HCT116 (cell line): Measurements from ENCODE around the gene MYOM1. TPM values are rescaled to one million over a fixed set of nuclear protein-coding genes. Genes with fewer than 3 reads are reported as not detected.

Source experiments
- ATAC-seq: fragments of 200-7000 bp; cut with Tn5 transposase; 2 replicates; pipeline ENCODE4 v1.9.1; 2020; ENCODE audit warnings: mild to moderate bottlenecking, moderate library complexity
- BruUV-seq: library from RNA; stranded (reverse); fragments of 400-500 nt; replicated peaks from 2 replicates; lab custom pipeline; 2021; lab: Mats Ljungman, UMichigan
- CTCF ChIA-PET: fragments of 300-600 bp; sonication (Branson Sonifier 250); formaldehyde crosslinking; loops from one replicate; lab custom pipeline; 2021; ENCODE audit warnings: antibody characterized with exemption; lab: Charles Lee
- POLR2A ChIA-PET: fragments of 300-600, 350-600 bp; sonication (Branson Sonifier 250); formaldehyde crosslinking; loops from one replicate; lab custom pipeline; 2021; ENCODE audit warnings: antibody characterized with exemption; lab: Charles Lee
- RAD21 ChIA-PET, 2 experiments: fragments of 300-600 bp; sonication (Branson Sonifier 250); formaldehyde crosslinking; loops; one replicate each; lab custom pipeline; 2023; ENCODE audit warnings: low total read pairs in 2 of 2; ENCODE audit not compliant: uncharacterized antibody in 2 of 2, unreplicated experiment in 2 of 2, low non-redundant PET in 1 of 2; lab: Charles Lee
- DNase-seq: peaks from one replicate; pipeline ENCODE4 v3.0.0-alpha.2; 2010; ENCODE audit warnings: low read depth, low spot score
- H2AFZ ChIP-seq: fragments of 200-600 bp; shearing (Covaris generic), sonication (generic); 2 replicates; pipeline ENCODE4 v1.6.1; 2017; ENCODE audit warnings: low read depth, mixed run types, mixed read lengths, antibody characterized with exemption, low read length; ENCODE audit not compliant: poor library complexity, severe bottlenecking
- H3K27ac ChIP-seq: 2 replicates; pipeline ENCODE4 v1.5.1; 2012; ENCODE audit warnings: low read depth, low read length
- H3K27me3 ChIP-seq: fragments of 200-600 bp; sonication (generic); 2 replicates; pipeline ENCODE4 v1.6.1; 2016; ENCODE audit warnings: mixed run types, low read length, mixed read lengths; ENCODE audit not compliant: insufficient read depth
- H3K36me3 ChIP-seq, 2 experiments: fragments of 200-500 bp in 1 of 2; fragments of 200-600 bp in 1 of 2; sonication (Bioruptor generic) in 1 of 2; sonication (generic) in 1 of 2; 2 replicates each; pipeline versions ENCODE4 v1.5.1 to v1.6.1; 2014 to 2016; ENCODE audit warnings: low read length in 2 of 2, inconsistent platforms in 1 of 2, mixed read lengths in 1 of 2, mixed run types in 1 of 2; ENCODE audit not compliant: insufficient read depth in 2 of 2, control insufficient read depth in 1 of 2
- H3K4me1 ChIP-seq, 2 experiments: fragments of 200-600 bp in 1 of 2; sonication (generic) in 1 of 2; 2 replicates each; pipeline versions ENCODE4 v1.5.1 to v1.6.1; 2012 to 2017; ENCODE audit warnings: low read length in 2 of 2, inconsistent platforms in 1 of 2, mild to moderate bottlenecking in 1 of 2, mixed read lengths in 1 of 2, mixed run types in 1 of 2, moderate library complexity in 1 of 2; ENCODE audit not compliant: insufficient read depth in 2 of 2, control insufficient read depth in 1 of 2
- H3K4me2 ChIP-seq: fragments of 200-600 bp; sonication (generic); 2 replicates; pipeline ENCODE4 v1.6.1; 2017; ENCODE audit warnings: mixed run types, low read length, mixed read lengths
- H3K4me3 ChIP-seq, 2 experiments: fragments of 200-600 bp in 1 of 2; sonication (generic) in 1 of 2; replicated peaks in 1 of 2; 2 replicates each; pipeline ENCODE4 v1.5.1; 2011 to 2016; ENCODE audit warnings: low read length in 2 of 2, control low read depth in 1 of 2, low read depth in 1 of 2, mild to moderate bottlenecking in 1 of 2, mixed read lengths in 1 of 2, mixed run types in 1 of 2
- H3K79me2 ChIP-seq: fragments of 200-600 bp; sonication (generic); 2 replicates; pipeline ENCODE4 v1.6.1; 2017; ENCODE audit warnings: mild to moderate bottlenecking, mixed run types, low read length, moderate library complexity, mixed read lengths; ENCODE audit not compliant: insufficient read depth
- H3K9ac ChIP-seq: fragments of 200-600 bp; sonication (generic); 2 replicates; pipeline ENCODE4 v1.6.1; 2016; ENCODE audit warnings: low read length, mixed read lengths
- H3K9me2 ChIP-seq: fragments of 200-600 bp; sonication (generic), shearing (Covaris generic); 2 replicates; pipeline ENCODE4 v1.6.1; 2017; ENCODE audit warnings: mixed run types, mild to moderate bottlenecking, moderate library complexity; ENCODE audit not compliant: insufficient read depth
- H3K9me3 ChIP-seq, 2 experiments: fragments of 200-500 bp in 1 of 2; fragments of 200-600 bp in 1 of 2; sonication (Bioruptor generic) in 1 of 2; sonication (generic) in 1 of 2; 2 replicates each; pipeline ENCODE4 v1.6.1; 2014 to 2017; ENCODE audit warnings: low read length in 2 of 2, mixed read lengths in 2 of 2, inconsistent platforms in 1 of 2, low read depth in 1 of 2, mild to moderate bottlenecking in 1 of 2, mixed run types in 1 of 2, moderate library complexity in 1 of 2; ENCODE audit not compliant: control insufficient read depth in 1 of 2, insufficient read depth in 1 of 2
- H4K20me1 ChIP-seq: fragments of 200-600 bp; sonication (generic), shearing (Covaris generic); 2 replicates; pipeline ENCODE4 v1.6.1; 2017; ENCODE audit warnings: mixed run types, mild to moderate bottlenecking, moderate library complexity; ENCODE audit not compliant: insufficient read depth
- CBX3 ChIP-seq: IDR thresholded peaks from 2 replicates; pipeline ENCODE4 v1.6.1; 2012; ENCODE audit warnings: low read depth
- CEBPB ChIP-seq: IDR thresholded peaks from 2 replicates; pipeline ENCODE4 v1.6.1; 2012; ENCODE audit warnings: low read depth
- EGR1 ChIP-seq: IDR thresholded peaks from 2 replicates; pipeline ENCODE4 v1.6.1; 2012; ENCODE audit warnings: low read depth
- ELF1 ChIP-seq: IDR thresholded peaks from 2 replicates; pipeline ENCODE4 v1.6.1; 2012; ENCODE audit warnings: low read depth, borderline replicate concordance
- EZH2 ChIP-seq: fragments of 200-600 bp; sonication (generic); IDR thresholded peaks from 2 replicates; pipeline ENCODE4 v1.6.1; 2017; ENCODE audit warnings: antibody characterized with exemption, mixed run types
- FOSL1 ChIP-seq: IDR thresholded peaks from 2 replicates; pipeline ENCODE4 v1.6.1; 2012; ENCODE audit warnings: low read depth
- JUND ChIP-seq: IDR thresholded peaks from 2 replicates; pipeline ENCODE4 v1.6.1; 2012
- MAX ChIP-seq: IDR thresholded peaks from 2 replicates; pipeline ENCODE4 v1.6.1; 2012
- POLR2A ChIP-seq: IDR thresholded peaks from 2 replicates; pipeline ENCODE4 v1.7.0; 2011; ENCODE audit warnings: borderline replicate concordance; ENCODE audit not compliant: insufficient read depth, insufficient read length; ENCODE audit errors: extremely low read depth
- POLR2AphosphoS5 ChIP-seq: IDR thresholded peaks from 2 replicates; pipeline ENCODE4 v1.6.1; 2011; ENCODE audit warnings: mild to moderate bottlenecking, low read depth, low read length, moderate library complexity
- REST ChIP-seq: IDR thresholded peaks from 2 replicates; pipeline ENCODE4 v1.6.1; 2012; ENCODE audit warnings: low read depth
- SIN3A ChIP-seq: IDR thresholded peaks from 2 replicates; pipeline ENCODE4 v1.6.1; 2012; ENCODE audit warnings: low read depth
- YY1 ChIP-seq: IDR thresholded peaks from 2 replicates; pipeline ENCODE4 v1.6.1; 2011; ENCODE audit warnings: low read length, low read depth, moderate library complexity, mild to moderate bottlenecking; ENCODE audit not compliant: insufficient replicate concordance; ENCODE audit errors: extremely low read depth
- ZBTB33 ChIP-seq: IDR thresholded peaks from 2 replicates; pipeline ENCODE4 v1.6.1; 2011; ENCODE audit warnings: mild to moderate bottlenecking, low read length, moderate library complexity; ENCODE audit not compliant: insufficient replicate concordance; ENCODE audit errors: extremely low read depth
- ZFX ChIP-seq: fragments of 450-650 bp; IDR thresholded peaks from 2 replicates; pipeline ENCODE4 v1.6.1; 2017
- ZNF274 ChIP-seq: fragments of 200-500 bp; sonication (Bioruptor generic); IDR thresholded peaks from 2 replicates; pipeline ENCODE4 v1.6.1; 2014; ENCODE audit warnings: mild to moderate bottlenecking, low read depth, low read length, inconsistent platforms
- intact Hi-C: fragments of 100-400 bp; cut with micrococcal nuclease; formaldehyde crosslinking; loops from 2 replicates; pipeline ENCODE4 v1.10.0; 2022
- total RNA-seq: library from RNA; stranded (reverse); gene quantifications from one replicate; pipeline ENCODE4 v1.2.1, GENCODE V29; 2021; ENCODE audit not compliant: unreplicated experiment

Gene MYOM1
- total RNA-seq, 1 experiment from 2014 or later = 0.52 TPM

- RAD21 ChIA-PET = no interaction called here
- Histone ChIP-seq H3K4me1 (no peaks in the 10 kb centered on the region; a peak in 1 of 4 replicates), H3K4me3 (no peak overlapping the region), H4K20me1 (no peaks in the 10 kb centered on the region; the same call in 1 of the 2 replicates), H3K9me3 (no peaks in the 10 kb centered on the region), H3K4me2 (no peak overlapping the region), H3K27ac (no peak overlapping the region), H3K27me3 (no peaks in the 10 kb centered on the region), H2AFZ (no peak overlapping the region), H3K36me3 (no peaks in the 10 kb centered on the region), H3K9me2 (no peaks in the 10 kb centered on the region), H3K9ac (no peak overlapping the region), H3K79me2 (no peaks in the 10 kb centered on the region)
- ATAC-seq = no peak
- DNase-seq = no peak
- POLR2A ChIA-PET = no interaction called here
- CTCF ChIA-PET = no interaction called here
- intact Hi-C loops = no loop called here
- TF ChIP-seq CEBPB (no peak), ZBTB33 (no peak), MAX (no peak), EGR1 (no peak), CBX3 (no peak), FOSL1 (no peak), ZNF274 (no peak), ZFX (no peak), EZH2 (no peak), POLR2AphosphoS5 (no peak), REST (no peak), SIN3A (no peak), POLR2A (no peak), JUND (no peak), ELF1 (no peak), YY1 (no peak)
- no TSS peak for BruUV-seq
Measured at GRCh38 chr18:3110034-3110752, 109.6 kb downstream of the MYOM1 start.
